Panc1 (cell line): ENCODE measurements around the gene TIRAP. TPM values are rescaled to one million over a fixed set of nuclear protein-coding genes. Genes with fewer than 3 reads are reported as not detected.

ENCODE experiments used
- ATAC-seq: fragments of 200-7000 bp; cut with Tn5 transposase; 2 replicates; pipeline ENCODE4 v1.9.1; 2020; ENCODE audit warnings: mild to moderate bottlenecking, moderate library complexity
- BruUV-seq: library from RNA; stranded (reverse); fragments of 400-500 nt; replicated peaks from 2 replicates; lab custom pipeline; 2021; lab: Mats Ljungman, UMichigan
- CTCF ChIA-PET: fragments of 300-600 bp; sonication (Branson Sonifier 250); formaldehyde crosslinking; loops from one replicate; lab custom pipeline; 2022; ENCODE audit warnings: antibody characterized with exemption; lab: Charles Lee
- POLR2A ChIA-PET: fragments of 300-600 bp; sonication (Branson Sonifier 250); formaldehyde crosslinking; loops from one replicate; lab custom pipeline; 2022; ENCODE audit warnings: antibody characterized with exemption; lab: Charles Lee
- DNase-seq: peaks from one replicate; pipeline ENCODE4 v3.0.0-alpha.2; 2010; ENCODE audit warnings: low read depth, low spot score
- H3K27ac ChIP-seq: 2 replicates; pipeline ENCODE4 v1.5.1; 2011; ENCODE audit warnings: mild to moderate bottlenecking, low read length, inconsistent platforms
- H3K27me3 ChIP-seq: fragments of 200-500 bp; sonication (Bioruptor generic); 2 replicates; pipeline ENCODE4 v1.6.0; 2014; ENCODE audit warnings: low read length, inconsistent platforms; ENCODE audit not compliant: control insufficient read depth, insufficient read depth
- H3K36me3 ChIP-seq: fragments of 200-500 bp; sonication (Bioruptor generic); 2 replicates; pipeline ENCODE4 v1.5.1; 2014; ENCODE audit warnings: inconsistent platforms, mild to moderate bottlenecking, low read length, moderate library complexity; ENCODE audit not compliant: control insufficient read depth, insufficient read depth
- H3K4me1 ChIP-seq: 2 replicates; pipeline ENCODE4 v1.5.1; 2011; ENCODE audit warnings: inconsistent platforms, mild to moderate bottlenecking, low read length, moderate library complexity; ENCODE audit not compliant: control insufficient read depth, insufficient read depth
- H3K4me3 ChIP-seq, 2 experiments: 2 replicates each; pipeline ENCODE4 v1.5.1; 2011 to 2012; ENCODE audit warnings: low read depth in 2 of 2, low read length in 2 of 2, mild to moderate bottlenecking in 2 of 2, inconsistent platforms in 1 of 2, moderate library complexity in 1 of 2
- H3K9me3 ChIP-seq: fragments of 200-500 bp; sonication (Bioruptor generic); 2 replicates; pipeline ENCODE4 v1.5.1; 2014; ENCODE audit warnings: low read depth, mild to moderate bottlenecking, inconsistent platforms, low read length, moderate library complexity; ENCODE audit not compliant: control insufficient read depth, insufficient read depth
- POLR2AphosphoS5 ChIP-seq: IDR thresholded peaks from 2 replicates; pipeline ENCODE4 v1.6.1; 2012; ENCODE audit warnings: mild to moderate bottlenecking, low read depth, low read length, moderate library complexity
- REST ChIP-seq, 2 experiments: IDR thresholded peaks; 2 replicates each; pipeline ENCODE4 v1.6.1; 2011 to 2012; ENCODE audit warnings: low read depth in 2 of 2, control low read depth in 1 of 2, low read length in 1 of 2, mild to moderate bottlenecking in 1 of 2, moderate library complexity in 1 of 2; ENCODE audit not compliant: insufficient read depth in 1 of 2
- SIN3A ChIP-seq: IDR thresholded peaks from 2 replicates; pipeline ENCODE4 v1.6.1; 2012; ENCODE audit warnings: low read depth, mild to moderate bottlenecking, low read length, moderate library complexity, borderline replicate concordance; ENCODE audit not compliant: insufficient read depth
- TCF7L2 ChIP-seq: IDR thresholded peaks from 2 replicates; pipeline ENCODE4 v1.6.1; 2011; ENCODE audit warnings: mild to moderate bottlenecking, low read depth, low read length, inconsistent platforms
- in situ Hi-C: cut with HindIII; loops from 2 replicates; pipeline ENCODE4 v1.10.0; 2016; ENCODE audit warnings: low sequenced_read_pairs, low pct_unique_long_range_greater_than_20kb
- intact Hi-C: fragments of 100-400 bp; cut with micrococcal nuclease; formaldehyde crosslinking; loops from one replicate; pipeline ENCODE4 v1.10.0; 2022; ENCODE audit not compliant: unreplicated experiment
- total RNA-seq: library from RNA; stranded (reverse); gene quantifications from one replicate; pipeline ENCODE4 v1.2.1, GENCODE V29; 2021; ENCODE audit not compliant: unreplicated experiment
- TF ChIP-seq, protein P1 (sequence below): fragments of 450-650 bp; IDR thresholded peaks from 2 replicates; pipeline ENCODE4 v1.5.1; 2017; ENCODE audit warnings: mild to moderate bottlenecking

The TIRAP gene
- total RNA-seq, 1 experiment from 2014 or later: 19.3 TPM

GRCh38 chr11:126310200-126310991 is 27.5 kb downstream of the TIRAP start:
- DNase-seq: no peak
- Histone ChIP-seq H3K9me3 (no peaks in the 10 kb centered on the region), H3K4me1 (no peaks in the 10 kb centered on the region), H3K27ac (no peak overlapping the region), H3K27me3 (no peaks in the 10 kb centered on the region), H3K36me3 (no peaks in the 10 kb centered on the region), H3K4me3 (no peak overlapping the region)
- no TSS peak for BruUV-seq
- peak; percentile 97 for ATAC-seq
- ChIA-PET CTCF (interaction anchor here (0.5 to 1.7 kb wide), 6 partner anchors 9 to 175 kb away, joined by 3 to 27 read pairs (median 4); no protein-coding TSS in a partner anchor), POLR2A (no interaction called here)
- no peak for TF ChIP-seq POLR2AphosphoS5
- TF ChIP-seq, protein P1, sequence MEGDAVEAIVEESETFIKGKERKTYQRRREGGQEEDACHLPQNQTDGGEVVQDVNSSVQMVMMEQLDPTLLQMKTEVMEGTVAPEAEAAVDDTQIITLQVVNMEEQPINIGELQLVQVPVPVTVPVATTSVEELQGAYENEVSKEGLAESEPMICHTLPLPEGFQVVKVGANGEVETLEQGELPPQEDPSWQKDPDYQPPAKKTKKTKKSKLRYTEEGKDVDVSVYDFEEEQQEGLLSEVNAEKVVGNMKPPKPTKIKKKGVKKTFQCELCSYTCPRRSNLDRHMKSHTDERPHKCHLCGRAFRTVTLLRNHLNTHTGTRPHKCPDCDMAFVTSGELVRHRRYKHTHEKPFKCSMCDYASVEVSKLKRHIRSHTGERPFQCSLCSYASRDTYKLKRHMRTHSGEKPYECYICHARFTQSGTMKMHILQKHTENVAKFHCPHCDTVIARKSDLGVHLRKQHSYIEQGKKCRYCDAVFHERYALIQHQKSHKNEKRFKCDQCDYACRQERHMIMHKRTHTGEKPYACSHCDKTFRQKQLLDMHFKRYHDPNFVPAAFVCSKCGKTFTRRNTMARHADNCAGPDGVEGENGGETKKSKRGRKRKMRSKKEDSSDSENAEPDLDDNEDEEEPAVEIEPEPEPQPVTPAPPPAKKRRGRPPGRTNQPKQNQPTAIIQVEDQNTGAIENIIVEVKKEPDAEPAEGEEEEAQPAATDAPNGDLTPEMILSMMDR: peak; percentile 94
- intact Hi-C loops: loop anchor here (1.0 to 10.0 kb wide), 2 partner anchors 114 to 170 kb away; no protein-coding TSS in a partner anchor
- in situ Hi-C loops: no loop called here

- intact Hi-C loops: loop anchor here (1.0 to 10.0 kb wide), 2 partner anchors 114 to 169 kb away; no protein-coding TSS in a partner anchor
- Histone ChIP-seq H3K9me3 (no peaks in the 10 kb centered on the region), H3K4me3 (no peak overlapping the region), H3K27ac (no peak overlapping the region), H3K36me3 (no peaks in the 10 kb centered on the region), H3K4me1 (no peaks in the 10 kb centered on the region), H3K27me3 (no peaks in the 10 kb centered on the region)
- POLR2A ChIA-PET: no interaction called here
- in situ Hi-C loops: no loop called here
- no peak for DNase-seq
- no TSS peak for BruUV-seq
- ATAC-seq: no peak
- CTCF ChIA-PET: interaction anchor here (0.5 to 1.7 kb wide), 5 partner anchors 8 to 174 kb away, joined by 3 to 27 read pairs (median 4); no protein-coding TSS in a partner anchor
- TF ChIP-seq POLR2AphosphoS5 (no peak), REST (IDR thresholded peaks at IDR 0.05; ENCODE audit: insufficient read depth in 1 of 2, low read depth in 2 of 2, low read length in 1 of 2) (no peak), SIN3A (no peak), TCF7L2 (no peak)
- TF ChIP-seq, protein P1: no peak
Measured at GRCh38 chr11:126310992-126311310, 28.1 kb downstream of the TIRAP start.
